Astrocyte (in vitro differentiated cells and primary cell): ENCODE results near the gene ZNF485. TPM values are rescaled to one million over a fixed set of nuclear protein-coding genes. Genes with fewer than 3 reads are reported as not detected.
"Not testable (repeated sequence)": the region's sequence is repeated elsewhere in the genome, so short reads cannot be mapped to it uniquely, and the experiment has no call there.

ENCODE experiments used
- DNase-seq: peaks from one replicate; pipeline ENCODE4 v3.0.0-alpha.2; 2010; ENCODE audit warnings: low read depth
- FAIRE-seq: peaks from 2 replicates; lab custom pipeline; 2011; peaks lifted over from hg19 to GRCh38; lab: Jason Lieb, UNC
- H2AFZ ChIP-seq: 2 replicates; pipeline ENCODE4 v1.6.0; 2012; ENCODE audit warnings: low read depth, low read length, inconsistent platforms
- H3K27ac ChIP-seq: 2 replicates; pipeline ENCODE4 v1.5.1; 2011; ENCODE audit warnings: low read depth, low read length, inconsistent platforms
- H3K27me3 ChIP-seq: 2 replicates; pipeline ENCODE4 v1.6.0; 2011; ENCODE audit warnings: low read length, inconsistent platforms; ENCODE audit not compliant: insufficient read depth
- H3K36me3 ChIP-seq: 2 replicates; pipeline ENCODE4 v1.5.1; 2011; ENCODE audit warnings: low read length, inconsistent platforms; ENCODE audit not compliant: insufficient read depth
- H3K4me1 ChIP-seq: 2 replicates; pipeline ENCODE4 v1.5.1; 2011; ENCODE audit warnings: low read length, inconsistent platforms; ENCODE audit not compliant: insufficient read depth
- H3K4me2 ChIP-seq: 2 replicates; pipeline ENCODE4 v1.6.0; 2012; ENCODE audit warnings: low read length, inconsistent platforms
- H3K4me3 ChIP-seq: 2 replicates; pipeline ENCODE4 v1.5.1; 2011; ENCODE audit warnings: low read depth, mild to moderate bottlenecking, low read length, inconsistent platforms; ENCODE audit not compliant: insufficient read depth
- H3K79me2 ChIP-seq: 2 replicates; pipeline ENCODE4 v1.6.0; 2012; ENCODE audit warnings: mild to moderate bottlenecking, low read length, inconsistent platforms; ENCODE audit not compliant: insufficient read depth
- H3K9ac ChIP-seq: 2 replicates; pipeline ENCODE4 v1.6.0; 2012; ENCODE audit warnings: mild to moderate bottlenecking, low read length, inconsistent platforms
- H3K9me3 ChIP-seq: 2 replicates; pipeline ENCODE4 v1.5.1; 2012; ENCODE audit warnings: low read depth, mild to moderate bottlenecking, low read length, inconsistent platforms; ENCODE audit not compliant: insufficient read depth
- H4K20me1 ChIP-seq: 2 replicates; pipeline ENCODE4 v1.6.0; 2012; ENCODE audit warnings: low read length, inconsistent platforms; ENCODE audit not compliant: insufficient read depth
- H3K27ac Mint-ChIP-seq: one replicate; pipeline ENCODE4 v1.8.0; 2021; ENCODE audit warnings: mild to moderate bottlenecking, mixed read lengths; ENCODE audit not compliant: unreplicated experiment
- H3K27me3 Mint-ChIP-seq: one replicate; pipeline ENCODE4 v1.8.0; 2021; ENCODE audit warnings: low read depth, mixed read lengths; ENCODE audit not compliant: unreplicated experiment
- H3K36me3 Mint-ChIP-seq: one replicate; pipeline ENCODE4 v1.8.0; 2021; ENCODE audit warnings: low read depth, mixed read lengths; ENCODE audit not compliant: unreplicated experiment
- H3K4me1 Mint-ChIP-seq: one replicate; pipeline ENCODE4 v1.8.0; 2021; ENCODE audit warnings: low read depth, mixed read lengths; ENCODE audit not compliant: unreplicated experiment
- H3K4me3 Mint-ChIP-seq: one replicate; pipeline ENCODE4 v1.8.0; 2021; ENCODE audit warnings: mild to moderate bottlenecking, moderate library complexity, mixed read lengths; ENCODE audit not compliant: unreplicated experiment
- H3K9me3 Mint-ChIP-seq: one replicate; pipeline ENCODE4 v1.8.0; 2021; ENCODE audit warnings: mild to moderate bottlenecking, mixed read lengths; ENCODE audit not compliant: unreplicated experiment
- EZH2 ChIP-seq: IDR thresholded peaks from 2 replicates; pipeline ENCODE4 v1.6.1; 2012; ENCODE audit warnings: mild to moderate bottlenecking, low read length, inconsistent platforms; ENCODE audit not compliant: insufficient read depth
- total RNA-seq: library from RNA; stranded (reverse); gene quantifications from 2 replicates; pipeline ENCODE4 v1.2.1, GENCODE V29; 2021
- TF ChIP-seq, protein P1 (sequence below): IDR thresholded peaks from 2 replicates; pipeline ENCODE4 v1.5.1; 2011; ENCODE audit warnings: low read depth, mild to moderate bottlenecking, inconsistent platforms, low read length, moderate library complexity; ENCODE audit not compliant: insufficient read depth

ZNF485 gene
- total RNA-seq, 1 donor from 2014 or later = 4.3 TPM

DNA sequence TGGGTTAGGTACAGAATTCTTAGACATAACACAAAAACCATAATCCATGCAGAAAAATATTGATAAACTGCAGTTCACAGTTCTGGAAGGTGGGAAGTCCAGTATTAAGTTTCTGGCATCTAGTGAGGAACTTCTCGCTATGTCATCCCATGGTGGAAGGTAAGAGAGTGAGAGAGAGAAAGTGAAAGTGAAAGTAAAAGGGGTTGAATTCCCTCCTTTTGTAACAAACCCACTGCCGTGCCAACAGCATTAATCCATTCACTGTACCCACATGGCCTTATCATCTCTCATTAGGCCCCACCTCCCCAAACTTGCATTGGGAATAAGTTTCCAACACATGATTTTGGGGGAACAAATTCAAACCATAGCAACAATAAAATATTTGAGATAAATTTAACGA is 17.1 kb downstream of the ZNF485 start:
- H3K27me3 Mint-ChIP-seq = no peaks in the 10 kb centered on the region
- Histone ChIP-seq H3K27ac (no peak overlapping the region), H3K4me1 (no peaks in the 10 kb centered on the region), H3K4me2 (peak overlapping the region; percentile 42), H3K4me3 (no peak overlapping the region), H3K79me2 (no peaks in the 10 kb centered on the region), H4K20me1 (no peaks in the 10 kb centered on the region), H3K27me3 (no peaks in the 10 kb centered on the region), H3K9me3 (no peaks in the 10 kb centered on the region), H2AFZ (no peak overlapping the region), H3K36me3 (no peaks in the 10 kb centered on the region), H3K9ac (no peak overlapping the region)
- no peaks in the 10 kb centered on the region for H3K4me1 Mint-ChIP-seq
- FAIRE-seq (no peak), DNase-seq (no peak)
- H3K36me3 Mint-ChIP-seq = peaks cover 11% of the 10 kb centered on the region
- TF ChIP-seq, protein P1, sequence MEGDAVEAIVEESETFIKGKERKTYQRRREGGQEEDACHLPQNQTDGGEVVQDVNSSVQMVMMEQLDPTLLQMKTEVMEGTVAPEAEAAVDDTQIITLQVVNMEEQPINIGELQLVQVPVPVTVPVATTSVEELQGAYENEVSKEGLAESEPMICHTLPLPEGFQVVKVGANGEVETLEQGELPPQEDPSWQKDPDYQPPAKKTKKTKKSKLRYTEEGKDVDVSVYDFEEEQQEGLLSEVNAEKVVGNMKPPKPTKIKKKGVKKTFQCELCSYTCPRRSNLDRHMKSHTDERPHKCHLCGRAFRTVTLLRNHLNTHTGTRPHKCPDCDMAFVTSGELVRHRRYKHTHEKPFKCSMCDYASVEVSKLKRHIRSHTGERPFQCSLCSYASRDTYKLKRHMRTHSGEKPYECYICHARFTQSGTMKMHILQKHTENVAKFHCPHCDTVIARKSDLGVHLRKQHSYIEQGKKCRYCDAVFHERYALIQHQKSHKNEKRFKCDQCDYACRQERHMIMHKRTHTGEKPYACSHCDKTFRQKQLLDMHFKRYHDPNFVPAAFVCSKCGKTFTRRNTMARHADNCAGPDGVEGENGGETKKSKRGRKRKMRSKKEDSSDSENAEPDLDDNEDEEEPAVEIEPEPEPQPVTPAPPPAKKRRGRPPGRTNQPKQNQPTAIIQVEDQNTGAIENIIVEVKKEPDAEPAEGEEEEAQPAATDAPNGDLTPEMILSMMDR = no peak
- TF ChIP-seq EZH2 = no peak
- peak overlapping the region; percentile 2 for H3K4me3 Mint-ChIP-seq
- H3K27ac Mint-ChIP-seq = no peak overlapping the region
- H3K9me3 Mint-ChIP-seq = peaks cover 14% of the 10 kb centered on the region

DNA sequence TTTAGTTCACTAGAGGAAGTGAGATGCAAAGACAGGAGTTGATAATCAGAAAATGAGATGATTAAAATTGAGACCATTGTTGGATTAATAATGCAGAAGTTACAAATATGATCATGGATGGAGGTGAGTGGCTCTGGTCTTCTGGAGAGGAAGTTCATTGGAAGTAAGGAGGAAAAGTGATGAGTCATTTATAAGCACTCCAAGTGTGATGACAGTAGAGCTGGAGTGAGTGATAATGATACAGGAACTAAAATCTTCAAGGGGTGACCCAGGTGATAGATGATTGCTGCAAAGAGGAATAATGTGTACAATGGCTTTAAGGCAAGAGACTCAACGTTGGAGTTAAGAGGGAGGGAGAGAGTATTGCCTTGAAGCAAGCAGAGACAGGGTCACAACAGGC is 21.7 kb downstream of the ZNF485 start:
- FAIRE-seq = no peak
- no peaks in the 10 kb centered on the region for H3K36me3 Mint-ChIP-seq

DNA sequence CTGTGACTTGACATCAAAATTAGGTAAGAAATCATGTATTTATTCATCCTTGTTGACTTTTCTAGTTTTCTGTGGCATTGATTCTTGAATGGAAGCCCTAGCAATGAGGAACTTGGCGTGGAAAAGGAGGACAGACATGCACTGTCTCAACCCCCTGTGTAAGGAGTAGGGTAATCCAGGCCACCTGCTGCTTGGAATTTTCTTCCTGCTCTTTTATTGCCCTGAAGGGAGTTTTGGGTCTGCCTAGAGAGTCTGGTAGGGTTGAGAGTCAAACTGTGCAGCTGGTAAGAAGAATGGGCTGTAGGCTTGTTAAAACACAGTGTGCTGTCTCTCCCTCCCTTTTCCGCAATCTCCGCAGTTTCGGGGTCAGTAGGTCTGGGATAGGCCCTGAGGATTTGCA is 22.7 kb downstream of the ZNF485 start:
- TF ChIP-seq EZH2 = no peak
- TF ChIP-seq, protein P1 = no peak
- Histone ChIP-seq H2AFZ (no peak overlapping the region), H4K20me1 (no peaks in the 10 kb centered on the region), H3K9me3 (no peaks in the 10 kb centered on the region), H3K79me2 (no peaks in the 10 kb centered on the region), H3K4me1 (no peaks in the 10 kb centered on the region), H3K27ac (no peak overlapping the region), H3K27me3 (no peaks in the 10 kb centered on the region), H3K4me3 (no peak overlapping the region), H3K4me2 (no peak overlapping the region), H3K36me3 (no peaks in the 10 kb centered on the region), H3K9ac (no peak overlapping the region)
- H3K4me3 Mint-ChIP-seq = no peak overlapping the region
- DNase-seq (no peak), FAIRE-seq (no peak)
- no peaks in the 10 kb centered on the region for H3K27me3 Mint-ChIP-seq
- H3K9me3 Mint-ChIP-seq = peaks cover 5% of the 10 kb centered on the region
- no peak overlapping the region for H3K27ac Mint-ChIP-seq
- H3K36me3 Mint-ChIP-seq = no peaks in the 10 kb centered on the region
- H3K4me1 Mint-ChIP-seq = no peaks in the 10 kb centered on the region

More for the DNA sequence above, 21.7 kb downstream of the ZNF485 start:
- Histone ChIP-seq H3K9me3 (no peaks in the 10 kb centered on the region), H3K27ac (no peak overlapping the region), H3K4me3 (no peak overlapping the region), H3K4me2 (no peak overlapping the region), H3K4me1 (no peaks in the 10 kb centered on the region), H4K20me1 (no peaks in the 10 kb centered on the region), H3K79me2 (no peaks in the 10 kb centered on the region), H3K36me3 (no peaks in the 10 kb centered on the region), H2AFZ (no peak overlapping the region), H3K27me3 (no peaks in the 10 kb centered on the region), H3K9ac (no peak overlapping the region)
- Mint-ChIP-seq H3K4me3 (no peak overlapping the region), H3K27ac (no peak overlapping the region), H3K9me3 (peaks cover 7% of the 10 kb centered on the region), H3K4me1 (no peaks in the 10 kb centered on the region), H3K27me3 (no peaks in the 10 kb centered on the region)
- no peak for DNase-seq
- TF ChIP-seq EZH2 = no peak
- TF ChIP-seq, protein P1 = no peak

DNA sequence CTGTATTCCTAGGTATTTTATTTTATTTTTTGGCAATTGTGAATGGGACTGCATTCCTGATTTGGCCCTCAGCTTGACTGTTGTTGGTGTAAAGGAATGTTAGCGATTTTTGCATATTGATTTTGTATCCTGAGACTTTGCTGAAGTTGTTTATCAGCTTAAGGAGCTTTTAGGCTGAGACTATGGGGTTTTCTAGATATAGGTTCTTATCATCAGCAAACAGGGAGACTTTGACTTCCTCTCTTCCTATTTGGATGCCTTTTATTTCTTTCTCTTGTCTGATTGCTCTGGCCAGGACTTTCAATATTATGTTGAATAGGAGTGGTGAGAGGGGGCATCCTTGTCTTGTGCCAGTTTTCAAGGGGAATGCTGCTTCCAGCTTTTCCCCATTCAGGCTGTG is 29.6 kb downstream of the ZNF485 start:
- H3K36me3 ChIP-seq, H3K4me1 ChIP-seq, FAIRE-seq, H2AFZ ChIP-seq, H3K27me3 ChIP-seq, H3K4me3 ChIP-seq, H3K27me3 Mint-ChIP-seq, H3K4me1 Mint-ChIP-seq, DNase-seq, H3K36me3 Mint-ChIP-seq, H3K9ac ChIP-seq, H3K9me3 ChIP-seq, H3K9me3 Mint-ChIP-seq, H3K4me3 Mint-ChIP-seq, H3K27ac ChIP-seq, H3K27ac Mint-ChIP-seq, H4K20me1 ChIP-seq, H3K4me2 ChIP-seq, H3K79me2 ChIP-seq: not testable (repeated sequence)
